GM18517 (cell line): ENCODE measurements around the gene GANC.

Experiments used
- ATAC-seq: cut with Tn5 transposase; IDR thresholded peaks from one replicate; pipeline ENCODE4 v1.9.1; 2021; ENCODE audit warnings: mild to moderate bottlenecking, moderate library complexity; ENCODE audit not compliant: unreplicated experiment

The GANC gene

GRCh38 chr15:42373274-42373673 is 100.3 kb downstream of the GANC start:
- ATAC-seq, result no peak

GRCh38 chr15:42373936-42374335 is 100.9 kb downstream of the GANC start:
- no peak for ATAC-seq

GRCh38 chr15:42374810-42375209 is 101.8 kb downstream of the GANC start:
- ATAC-seq, result no peak

GRCh38 chr15:42375252-42375651 is 102.3 kb downstream of the GANC start:
- ATAC-seq, result no peak

- no peak for ATAC-seq
Observed at GRCh38 chr15:42375941-42376340, 102.9 kb downstream of the GANC start.

- ATAC-seq, result no peak
Observed at GRCh38 chr15:42378011-42378410, 105.0 kb downstream of the GANC start.

GRCh38 chr15:42384597-42384996 is 111.6 kb downstream of the GANC start:
- no peak for ATAC-seq

GRCh38 chr15:42385206-42385979 is 112.4 kb downstream of the GANC start:
- ATAC-seq, result no peak

- no peak for ATAC-seq
Observed at GRCh38 chr15:42385980-42386700, 113.1 kb downstream of the GANC start.

GRCh38 chr15:42387603-42388002 is 114.6 kb downstream of the GANC start:
- ATAC-seq, result no peak

GRCh38 chr15:42392309-42393024 is 119.5 kb downstream of the GANC start:
- ATAC-seq, result no peak

GRCh38 chr15:42394106-42394505 is 121.1 kb downstream of the GANC start:
- ATAC-seq, result no peak

- no peak for ATAC-seq
Observed at GRCh38 chr15:42395838-42396237, 122.8 kb downstream of the GANC start.

GRCh38 chr15:42401544-42402454 is 128.8 kb downstream of the GANC start:
- ATAC-seq, result no peak

GRCh38 chr15:42402455-42403205 is 129.6 kb downstream of the GANC start:
- ATAC-seq, result no peak

- ATAC-seq, result no peak
Observed at GRCh38 chr15:42403389-42403788, 130.4 kb downstream of the GANC start.

- no peak for ATAC-seq
Observed at GRCh38 chr15:42404461-42405235, 131.6 kb downstream of the GANC start.

- no peak for ATAC-seq
Observed at GRCh38 chr15:42405863-42406482, 133.0 kb downstream of the GANC start.
